HepG2 (cell line): ENCODE data around the gene SLC2A6. TPM values are rescaled to one million over a fixed set of nuclear protein-coding genes. Genes with fewer than 3 reads are reported as not detected.

Experiments used
- BCLAF1 ChIP-seq: fragments of 450-650 bp; IDR thresholded peaks from 2 replicates; pipeline ENCODE4 v1.6.1; 2017; ENCODE audit warnings: mild to moderate bottlenecking
- ESRRA ChIP-seq: sonication (generic); formaldehyde crosslinking; IDR thresholded peaks from 2 replicates; pipeline ENCODE4 v1.5.1; 2020; ENCODE audit warnings: mild to moderate bottlenecking, low read depth, missing genetic modification reagents
- KIAA2018 ChIP-seq: sonication (generic); formaldehyde crosslinking; IDR thresholded peaks from 2 replicates; pipeline ENCODE4 v1.5.0; 2020; ENCODE audit warnings: mild to moderate bottlenecking, missing genetic modification reagents, borderline replicate concordance
- LBX2 ChIP-seq: sonication (generic); formaldehyde crosslinking; IDR thresholded peaks from 2 replicates; pipeline ENCODE4 v1.5.0; 2020; ENCODE audit warnings: missing genetic modification reagents, mild to moderate bottlenecking, borderline replicate concordance
- NFIC ChIP-seq: IDR thresholded peaks from 2 replicates; pipeline ENCODE4 v1.6.1; 2012; ENCODE audit warnings: mild to moderate bottlenecking, low read length, inconsistent platforms
- PHF8 ChIP-seq: sonication (generic); formaldehyde crosslinking; IDR thresholded peaks from 2 replicates; pipeline ENCODE4 v1.5.0; 2020; ENCODE audit warnings: missing genetic modification reagents
- USF2 ChIP-seq, 2 experiments: sonication (generic) in 1 of 2; formaldehyde crosslinking in 1 of 2; IDR thresholded peaks; 2 replicates each; pipeline versions ENCODE4 v1.5.1 to v1.6.1; 2011 to 2020; ENCODE audit warnings: borderline replicate concordance in 1 of 2, low read depth in 1 of 2, low read length in 1 of 2, mild to moderate bottlenecking in 1 of 2, missing genetic modification reagents in 1 of 2, moderate library complexity in 1 of 2
- ZNF326 ChIP-seq: sonication (generic); formaldehyde crosslinking; IDR thresholded peaks from 2 replicates; pipeline ENCODE4 v1.4.0; 2020; ENCODE audit warnings: missing genetic modification reagents, borderline replicate concordance
- ZNF574 ChIP-seq: sonication (generic); formaldehyde crosslinking; IDR thresholded peaks from 2 replicates; pipeline ENCODE4 v1.4.0; 2020; ENCODE audit warnings: missing genetic modification reagents
- ZNF597 ChIP-seq: sonication (generic); formaldehyde crosslinking; IDR thresholded peaks from 2 replicates; pipeline ENCODE4 v1.5.0; 2020; ENCODE audit warnings: missing genetic modification reagents
- polyA plus RNA-seq, 8 experiments: library from polyadenylated mRNA; depleted of rRNA in 3 of 8; stranded (reverse) in 7 of 8; unstranded in 1 of 8; fragments of >200 nt; fragmentation: Illumina TruSeq in 4 of 8; extraction: Trizol in 4 of 8; gene quantifications; 2 replicates each; pipeline versions ENCODE4 v1.2.1 to v1.2.3, GENCODE V29; 2011 to 2016; ENCODE audit warnings: low read depth in 4 of 8, missing spikeins in 1 of 8, mixed read lengths in 1 of 8; ENCODE audit not compliant: insufficient read depth in 1 of 8
- total RNA-seq, 5 experiments: library from RNA; depleted of rRNA; stranded (reverse); fragments of >200 nt; fragmentation: Illumina TruSeq; extraction: Trizol; gene quantifications; 2 replicates each; pipeline ENCODE4 v1.2.3, GENCODE V29; 2016; ENCODE audit warnings: low read depth in 1 of 5

Gene SLC2A6
- total and polyA plus RNA-seq, 2 of the 13 experiments (the other 11 are each of a cell fraction or from before 2014, with no cell fraction given), result 4.1 to 15.0 TPM

- TF ChIP-seq KIAA2018 (no peak), NFIC (no peak), BCLAF1 (no peak), USF2 (IDR thresholded peaks at IDR 0.05; ENCODE audit: low read depth, low read length) (no peak), USF2 (CRISPR knock-in tag; IDR thresholded peaks at IDR 0.05; ENCODE audit: borderline replicate concordance) (peak; percentile 62; the same call in 1 of the 2 replicates), ESRRA (CRISPR knock-in tag) (peak; percentile 69; the same call in 1 of the 2 replicates), PHF8 (CRISPR knock-in tag) (peak; percentile 20; the same call in 1 of the 2 replicates), LBX2 (CRISPR knock-in tag) (0 out of 2 replicates have a peak, but pooled peaks have one; percentile 46), ZNF574 (peak; percentile 77), ZNF597 (CRISPR knock-in tag) (no peak), ZNF326 (no peak)
Observed at GRCh38 chr9:133506653-133507038, 27.7 kb upstream of the SLC2A6 start (continued).
